ENCODE data around the gene KCNMB2. TPM values are rescaled to one million over a fixed set of nuclear protein-coding genes. Genes with fewer than 3 reads are reported as not detected.

Gene KCNMB2
- total RNA-seq, 2 donors from 2014 or later = not detected

DNA sequence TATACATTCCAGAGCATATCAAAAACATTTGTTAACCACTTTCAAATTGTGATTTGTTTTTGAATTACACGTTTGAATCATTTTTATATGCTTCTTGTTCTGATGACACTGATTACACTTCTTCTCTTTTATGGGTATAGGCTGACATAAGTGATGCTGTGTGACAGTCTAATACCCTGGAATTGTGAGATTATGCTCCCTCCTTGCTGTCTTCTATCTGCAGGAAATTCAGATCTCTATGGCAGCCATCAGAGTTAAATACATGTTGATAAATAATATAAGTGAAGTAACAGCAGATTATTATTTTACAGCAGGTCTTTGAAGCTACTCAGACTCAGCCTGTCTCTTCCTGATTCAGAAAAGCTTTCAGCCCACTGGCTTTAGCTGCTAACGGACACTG is 286.5 kb downstream of the KCNMB2 start:
- Mint-ChIP-seq H3K36me3 (ENCODE audit: low read depth) (no peaks in the 10 kb centered on the region), H3K27ac (no peak overlapping the region), H3K9me3 (no peaks in the 10 kb centered on the region), H3K4me1 (peaks cover 26% of the 10 kb centered on the region), H3K4me3 (no peak overlapping the region), H3K27me3 (ENCODE audit: insufficient read depth) (peaks cover 12% of the 10 kb centered on the region)
- Histone ChIP-seq H3K27ac (ENCODE audit: low read depth, low read length) (no peak overlapping the region), H3K27me3 (ENCODE audit: control insufficient read depth, insufficient read depth, low read length, poor library complexity, severe bottlenecking) (peaks cover 62% of the 10 kb centered on the region), H3K4me3 (ENCODE audit: low read length) (no peak overlapping the region), H3K4me1 (ENCODE audit: control insufficient read depth, insufficient read depth, low read length) (no peaks in the 10 kb centered on the region), H3K9me3 (ENCODE audit: control insufficient read depth, low read length) (no peaks in the 10 kb centered on the region), H3K36me3 (ENCODE audit: control insufficient read depth, insufficient read depth, low read length) (no peaks in the 10 kb centered on the region), H3K9ac (ENCODE audit: extremely low read depth, low read length, poor library complexity, severe bottlenecking) (no peak overlapping the region)
- 82% methylated on average over 2 of the region's 2 CpGs; no CpG with 5 or more reads in 1 of the 2 experiments for WGBS, 2 experiments (ENCODE audit: insufficient coverage in 1 of 2, insufficient read length in 1 of 2)
- DNase-seq = no peak
- no peak for TF ChIP-seq CTCF (conservative IDR thresholded peaks at IDR 0.05)

GRCh38 chr3:178823150-178823549 is 286.9 kb downstream of the KCNMB2 start:
- Histone ChIP-seq H3K27me3 (ENCODE audit: control insufficient read depth, insufficient read depth, low read length, poor library complexity, severe bottlenecking) (peaks cover 62% of the 10 kb centered on the region), H3K27ac (ENCODE audit: low read depth, low read length) (no peak overlapping the region)
- DNase-seq = no peak

DNA sequence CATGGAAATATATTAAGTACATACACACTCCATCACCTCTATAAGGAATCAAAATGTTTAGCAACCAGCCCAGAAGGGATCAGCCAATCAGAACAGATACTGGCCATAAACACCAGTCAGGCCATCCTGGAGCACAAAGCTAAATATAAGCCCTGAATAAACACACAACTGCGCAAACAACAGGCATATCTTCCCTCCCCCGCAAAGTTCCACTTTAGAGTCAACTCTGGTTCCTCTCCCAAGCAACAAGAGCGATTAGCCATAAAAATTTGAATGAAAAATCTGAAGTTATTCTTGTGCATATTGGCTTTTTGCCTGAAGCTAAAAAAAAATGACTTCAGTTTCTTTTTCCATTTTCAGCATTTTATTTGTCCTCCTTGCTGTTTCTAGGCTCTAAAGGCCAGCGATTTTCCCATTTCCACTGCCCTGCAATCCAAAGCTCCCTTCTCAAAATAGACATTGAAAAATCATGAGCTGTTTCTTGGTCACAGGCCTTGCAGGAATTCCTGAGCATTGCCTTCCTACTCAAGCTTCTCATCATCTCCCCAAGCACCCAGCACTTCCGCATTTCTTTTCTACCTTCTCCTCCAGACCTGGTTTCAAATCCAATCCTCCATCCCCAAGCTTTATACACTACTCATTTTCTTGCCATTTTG is 287.5 kb downstream of the KCNMB2 start:
- no peak for TF ChIP-seq CTCF (conservative IDR thresholded peaks at IDR 0.05)
- H3K4me1 ChIP-seq (ENCODE audit: control insufficient read depth, insufficient read depth, low read length) = no peaks in the 10 kb centered on the region
- H3K27ac ChIP-seq (ENCODE audit: low read depth, low read length) = no peak overlapping the region
- WGBS, 2 experiments (ENCODE audit: insufficient coverage in 1 of 2, insufficient read length in 1 of 2) = 95 to 100% methylated on average over 2 to 5 of the region's 5 CpGs
- Mint-ChIP-seq H3K4me1 (peaks cover 17% of the 10 kb centered on the region), H3K9me3 (no peaks in the 10 kb centered on the region), H3K4me3 (no peak overlapping the region), H3K27me3 (ENCODE audit: insufficient read depth) (peaks cover 12% of the 10 kb centered on the region), H3K36me3 (ENCODE audit: low read depth) (no peaks in the 10 kb centered on the region), H3K27ac (no peak overlapping the region)
- peaks cover 64% of the 10 kb centered on the region for H3K27me3 ChIP-seq (ENCODE audit: control insufficient read depth, insufficient read depth, low read length, poor library complexity, severe bottlenecking)
- DNase-seq = no peak
- H3K36me3 ChIP-seq (ENCODE audit: control insufficient read depth, insufficient read depth, low read length) = no peaks in the 10 kb centered on the region
- H3K9me3 ChIP-seq (ENCODE audit: control insufficient read depth, low read length) = no peaks in the 10 kb centered on the region
- no peak overlapping the region for H3K9ac ChIP-seq (ENCODE audit: extremely low read depth, low read length, poor library complexity, severe bottlenecking)
- no peak overlapping the region for H3K4me3 ChIP-seq (ENCODE audit: low read length)

More at GRCh38 chr3:178823150-178823549, 286.9 kb downstream of the KCNMB2 start:
- H3K9ac ChIP-seq (ENCODE audit: extremely low read depth, low read length, poor library complexity, severe bottlenecking) = no peak overlapping the region
- peaks cover 12% of the 10 kb centered on the region for H3K27me3 Mint-ChIP-seq (ENCODE audit: insufficient read depth)
- no peak overlapping the region for H3K4me3 Mint-ChIP-seq
- no peaks in the 10 kb centered on the region for H3K36me3 ChIP-seq (ENCODE audit: control insufficient read depth, insufficient read depth, low read length)
- no peaks in the 10 kb centered on the region for H3K36me3 Mint-ChIP-seq (ENCODE audit: low read depth)
- TF ChIP-seq CTCF (conservative IDR thresholded peaks at IDR 0.05) = no peak
- H3K4me1 ChIP-seq (ENCODE audit: control insufficient read depth, insufficient read depth, low read length) = no peaks in the 10 kb centered on the region
- H3K9me3 ChIP-seq (ENCODE audit: control insufficient read depth, low read length) = no peaks in the 10 kb centered on the region
- H3K4me1 Mint-ChIP-seq = peaks cover 23% of the 10 kb centered on the region
- WGBS, 2 experiments (ENCODE audit: insufficient coverage in 1 of 2, insufficient read length in 1 of 2) = 29% methylated on average over 1 of the region's 1 CpG; no CpG with 5 or more reads in 1 of the 2 experiments
- H3K4me3 ChIP-seq (ENCODE audit: low read length) = no peak overlapping the region
- H3K9me3 Mint-ChIP-seq = no peaks in the 10 kb centered on the region
- H3K27ac Mint-ChIP-seq = no peak overlapping the region
